GM12878 (cell line): ENCODE measurements around the gene HCST. TPM values are rescaled to one million over a fixed set of nuclear protein-coding genes. Genes with fewer than 3 reads are reported as not detected.

Experiments used
- ATF7 ChIP-seq: fragments of 450-650 bp; IDR thresholded peaks from 2 replicates; pipeline ENCODE4 v1.6.1; 2016; ENCODE audit warnings: low read depth, mild to moderate bottlenecking
- CHD4 ChIP-seq: fragments of 200-600 bp; sonication (generic); IDR thresholded peaks from 2 replicates; pipeline ENCODE4 v1.6.1; 2016; ENCODE audit warnings: mild to moderate bottlenecking
- CREB1 ChIP-seq: IDR thresholded peaks from 2 replicates; pipeline ENCODE4 v1.6.1; 2012; ENCODE audit warnings: low read depth, mild to moderate bottlenecking, inconsistent platforms
- EGR1 ChIP-seq, 2 experiments: IDR thresholded peaks; 1 replicate in 1 of 2; 2 replicates in 1 of 2; pipeline ENCODE4 v1.6.1; 2011 to 2012; ENCODE audit warnings: low read depth in 2 of 2, low read length in 2 of 2, borderline replicate concordance in 1 of 2, mild to moderate bottlenecking in 1 of 2, moderate library complexity in 1 of 2
- IKZF2 ChIP-seq, 2 experiments: fragments of 450-650 bp; IDR thresholded peaks; 2 replicates each; pipeline ENCODE4 v1.6.1; 2017; ENCODE audit warnings: mild to moderate bottlenecking in 2 of 2, moderate library complexity in 2 of 2
- JUNB ChIP-seq: IDR thresholded peaks from 2 replicates; pipeline ENCODE4 v1.6.1; 2016; ENCODE audit warnings: antibody characterized with exemption, mild to moderate bottlenecking
- MLLT1 ChIP-seq: fragments of 450-650 bp; IDR thresholded peaks from 2 replicates; pipeline ENCODE4 v1.6.1; 2016; ENCODE audit warnings: mild to moderate bottlenecking
- MTA2 ChIP-seq: fragments of 450-650 bp; IDR thresholded peaks from 2 replicates; pipeline ENCODE4 v1.6.1; 2016; ENCODE audit warnings: low read depth, mild to moderate bottlenecking, moderate library complexity
- RCOR1 ChIP-seq: conservative IDR thresholded peaks from 2 replicates; pipeline ENCODE4 v1.6.1; 2012; ENCODE audit warnings: low read depth, low read length, improper control_type of control experiment
- RUNX3 ChIP-seq: IDR thresholded peaks from 2 replicates; pipeline ENCODE4 v1.6.1; 2012; ENCODE audit warnings: low read length, inconsistent platforms
- SRF ChIP-seq, 2 experiments: IDR thresholded peaks; 2 replicates each; pipeline ENCODE4 v1.6.1; 2011; ENCODE audit warnings: low read depth in 2 of 2, low read length in 2 of 2, mild to moderate bottlenecking in 1 of 2, moderate library complexity in 1 of 2
- STAT3 ChIP-seq: IDR thresholded peaks from 2 replicates; pipeline ENCODE4 v1.6.1; 2011; ENCODE audit warnings: low read depth, low read length, improper control_type of control experiment
- USF1 ChIP-seq: IDR thresholded peaks from 2 replicates; pipeline ENCODE4 v1.6.1; 2011; ENCODE audit warnings: borderline replicate concordance, low read depth, mild to moderate bottlenecking, moderate library complexity, mixed read lengths, low read length; ENCODE audit not compliant: insufficient read depth; ENCODE audit errors: extremely low read length
- ZNF384 ChIP-seq: IDR thresholded peaks from 2 replicates; pipeline ENCODE4 v1.6.1; 2012; ENCODE audit warnings: low read depth, mild to moderate bottlenecking, low read length, improper control_type of control experiment, borderline replicate concordance
- polyA plus RNA-seq, 11 experiments: library from polyadenylated mRNA; depleted of rRNA in 4 of 11; unstranded in 6 of 11; stranded (reverse) in 5 of 11; fragments of >200 nt; fragmentation: Nextera tagmentation in 4 of 11; fragmentation: Illumina TruSeq in 1 of 11; extraction: Ambion mirVana in 4 of 11; extraction: Trizol in 1 of 11; gene quantifications; 1 replicate in 1 of 11; 2 replicates in 10 of 11; pipeline versions ENCODE4 v1.2.1 to v1.2.3, GENCODE V29; 2011 to 2016; ENCODE audit warnings: inconsistent platforms in 2 of 11, missing spikeins in 2 of 11, low read depth in 1 of 11
- total RNA-seq, 4 experiments: library from RNA; depleted of rRNA in 3 of 4; stranded (reverse); fragments of >200 nt in 3 of 4; fragmentation: Illumina TruSeq in 1 of 4; extraction: Trizol in 1 of 4; gene quantifications; 2 replicates each; pipeline versions ENCODE4 v1.2.1 to v1.2.3, GENCODE V29; 2013 to 2021

HCST gene
- total and polyA plus RNA-seq, 10 of the 15 experiments (the other 5 are each of a cell fraction or from before 2014, with no cell fraction given), result 7.5 to 79.6 (median 33.6) TPM

- TF ChIP-seq USF1 (no peak), RUNX3 (peak; percentile 66), CHD4 (no peak), SRF (IDR thresholded peaks at IDR 0.05; ENCODE audit: low read depth in 2 of 2, low read length in 2 of 2) (no peak), MTA2 (peak; percentile 59), JUNB (peak; percentile 44; the same call in 1 of the 2 replicates), MLLT1 (0 out of 2 replicates have a peak, but pooled peaks have one; percentile 67), IKZF2 (IDR thresholded peaks at IDR 0.05) (peak; percentile 52 to 55; a peak in 2 of 4 replicates), CREB1 (0 out of 2 replicates have a peak, but pooled peaks have one; percentile 19), RCOR1 (no peak), ATF7 (peak; percentile 77), EGR1 (IDR thresholded peaks at IDR 0.05; ENCODE audit: borderline replicate concordance in 1 of 2, low read depth in 2 of 2, low read length in 2 of 2) (peak in 1 of 2 experiments; percentile 45; a peak in 1 of 3 replicates), STAT3 (no peak), ZNF384 (peak; percentile 83)
Observed at GRCh38 chr19:35913589-35913988, 11.3 kb downstream of the HCST start (continued).
